ENCODE results near the gene DCAF16.

Gene DCAF16

DNA sequence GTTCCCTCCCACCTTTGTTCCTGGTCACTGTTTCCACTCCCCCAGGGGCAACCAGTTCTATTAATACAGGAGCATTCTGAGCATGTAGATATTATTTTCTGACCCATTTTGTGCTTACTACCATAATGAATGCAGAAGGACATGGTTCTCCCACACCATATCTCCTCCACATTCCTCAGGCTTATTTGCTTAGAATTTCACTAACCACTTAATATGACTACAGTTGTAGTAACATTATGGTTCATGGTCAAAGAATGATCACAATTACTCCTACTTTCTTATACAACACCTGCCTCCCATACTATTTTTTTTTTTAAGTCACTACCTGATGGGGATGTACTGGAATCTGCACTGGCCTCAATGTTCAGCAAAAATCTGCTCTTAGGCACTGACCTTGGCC, 21.6 kb downstream of the DCAF16 start:
- Mint-ChIP-seq H3K4me1 (no peaks in the 10 kb centered on the region), H3K9me3 (no peaks in the 10 kb centered on the region), H3K4me3 (no peak overlapping the region), H3K27ac (peak overlapping the region in 2 of 3 experiments; percentile 16 to 83), H3K27me3 (ENCODE audit: low read depth) (peaks cover 3% of the 10 kb centered on the region), H3K36me3 (ENCODE audit: low read depth) (peaks cover 41% of the 10 kb centered on the region)
- TF ChIP-seq, protein P1, sequence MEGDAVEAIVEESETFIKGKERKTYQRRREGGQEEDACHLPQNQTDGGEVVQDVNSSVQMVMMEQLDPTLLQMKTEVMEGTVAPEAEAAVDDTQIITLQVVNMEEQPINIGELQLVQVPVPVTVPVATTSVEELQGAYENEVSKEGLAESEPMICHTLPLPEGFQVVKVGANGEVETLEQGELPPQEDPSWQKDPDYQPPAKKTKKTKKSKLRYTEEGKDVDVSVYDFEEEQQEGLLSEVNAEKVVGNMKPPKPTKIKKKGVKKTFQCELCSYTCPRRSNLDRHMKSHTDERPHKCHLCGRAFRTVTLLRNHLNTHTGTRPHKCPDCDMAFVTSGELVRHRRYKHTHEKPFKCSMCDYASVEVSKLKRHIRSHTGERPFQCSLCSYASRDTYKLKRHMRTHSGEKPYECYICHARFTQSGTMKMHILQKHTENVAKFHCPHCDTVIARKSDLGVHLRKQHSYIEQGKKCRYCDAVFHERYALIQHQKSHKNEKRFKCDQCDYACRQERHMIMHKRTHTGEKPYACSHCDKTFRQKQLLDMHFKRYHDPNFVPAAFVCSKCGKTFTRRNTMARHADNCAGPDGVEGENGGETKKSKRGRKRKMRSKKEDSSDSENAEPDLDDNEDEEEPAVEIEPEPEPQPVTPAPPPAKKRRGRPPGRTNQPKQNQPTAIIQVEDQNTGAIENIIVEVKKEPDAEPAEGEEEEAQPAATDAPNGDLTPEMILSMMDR (IDR thresholded peaks at IDR 0.05; ENCODE audit: unreplicated experiment in 3 of 3) = no peak

DNA sequence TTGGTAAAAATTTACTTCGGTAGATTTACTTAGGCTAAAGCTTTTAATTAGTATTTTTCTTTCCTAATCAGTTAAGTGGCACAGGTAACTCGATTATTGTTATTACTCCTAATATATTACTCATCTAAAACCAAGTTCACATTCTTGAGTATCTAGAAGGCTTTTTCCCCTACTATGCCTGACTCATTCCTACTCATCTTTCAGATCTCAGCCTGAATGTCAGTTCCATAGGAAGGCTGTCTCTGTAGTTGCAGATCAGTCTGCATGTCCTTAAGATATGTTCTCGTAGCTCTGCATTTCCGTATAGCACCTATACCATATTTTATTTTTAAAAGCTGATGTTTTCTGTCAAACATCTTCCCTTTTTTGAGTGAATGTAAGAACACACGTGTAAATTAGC, 23.2 kb downstream of the DCAF16 start:
- TF ChIP-seq, protein P1 (IDR thresholded peaks at IDR 0.05; ENCODE audit: unreplicated experiment in 3 of 3) = no peak
- peaks cover 13% of the 10 kb centered on the region for H3K27me3 Mint-ChIP-seq (ENCODE audit: low read depth)
- H3K36me3 Mint-ChIP-seq (ENCODE audit: low read depth) = peaks cover 27% of the 10 kb centered on the region
- H3K9me3 Mint-ChIP-seq = no peaks in the 10 kb centered on the region
- peaks cover under 1% of the 10 kb centered on the region for H3K4me1 Mint-ChIP-seq
- H3K4me3 Mint-ChIP-seq = no peak overlapping the region
- no peak overlapping the region for H3K27ac Mint-ChIP-seq

DNA sequence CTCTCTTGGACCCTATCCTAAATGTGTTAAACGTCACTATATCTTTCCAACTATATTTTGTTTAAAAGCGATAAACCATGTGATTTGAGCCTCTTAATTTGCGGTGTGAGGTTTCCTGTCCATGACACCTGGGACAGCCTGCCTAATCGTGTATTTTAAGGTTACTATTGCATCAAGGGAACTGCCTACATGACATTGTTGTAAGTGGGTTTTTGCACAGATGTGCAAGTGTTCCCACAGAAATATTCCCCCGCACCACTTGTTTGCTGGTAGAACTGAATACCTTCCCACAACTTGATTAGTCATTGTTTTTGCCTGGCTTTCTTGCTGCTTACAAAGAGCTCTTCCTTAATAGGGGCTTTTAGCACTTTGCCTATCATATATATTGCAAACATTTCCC, 24.0 kb downstream of the DCAF16 start:
- H3K27ac Mint-ChIP-seq = no peak overlapping the region
- H3K9me3 Mint-ChIP-seq = no peaks in the 10 kb centered on the region
- H3K36me3 Mint-ChIP-seq (ENCODE audit: low read depth) = peaks cover 20% of the 10 kb centered on the region
- peaks cover 21% of the 10 kb centered on the region for H3K27me3 Mint-ChIP-seq (ENCODE audit: low read depth)
- no peak overlapping the region for H3K4me3 Mint-ChIP-seq
- TF ChIP-seq, protein P1 (IDR thresholded peaks at IDR 0.05; ENCODE audit: unreplicated experiment in 3 of 3) = no peak
- peaks cover 8% of the 10 kb centered on the region for H3K4me1 Mint-ChIP-seq

DNA sequence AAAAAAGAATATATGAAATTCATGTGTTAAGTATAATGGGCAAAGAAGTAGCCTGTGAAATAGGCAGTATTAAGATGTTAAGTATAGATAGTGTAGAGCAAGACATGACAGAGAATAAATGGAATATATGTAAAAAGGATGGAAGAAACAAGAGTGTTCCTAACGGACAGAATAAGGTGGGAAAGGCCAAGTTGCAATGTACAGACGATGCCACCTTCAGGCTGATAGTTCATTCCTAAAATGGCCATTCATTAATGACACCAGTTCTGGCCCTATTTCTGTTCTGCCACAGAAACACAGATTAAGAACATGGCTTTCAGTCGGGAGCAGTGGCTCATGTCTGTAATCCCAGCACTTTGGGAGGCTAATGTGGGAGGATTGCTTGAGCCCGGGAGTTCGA, 24.7 kb downstream of the DCAF16 start:
- peaks cover 9% of the 10 kb centered on the region for H3K4me1 Mint-ChIP-seq
- TF ChIP-seq, protein P1 (IDR thresholded peaks at IDR 0.05; ENCODE audit: unreplicated experiment in 3 of 3) = no peak
- H3K9me3 Mint-ChIP-seq = no peaks in the 10 kb centered on the region
- H3K27me3 Mint-ChIP-seq (ENCODE audit: low read depth) = peaks cover 26% of the 10 kb centered on the region
- no peak overlapping the region for H3K4me3 Mint-ChIP-seq
- H3K36me3 Mint-ChIP-seq (ENCODE audit: low read depth) = peaks cover 13% of the 10 kb centered on the region
- no peak overlapping the region for H3K27ac Mint-ChIP-seq

DNA sequence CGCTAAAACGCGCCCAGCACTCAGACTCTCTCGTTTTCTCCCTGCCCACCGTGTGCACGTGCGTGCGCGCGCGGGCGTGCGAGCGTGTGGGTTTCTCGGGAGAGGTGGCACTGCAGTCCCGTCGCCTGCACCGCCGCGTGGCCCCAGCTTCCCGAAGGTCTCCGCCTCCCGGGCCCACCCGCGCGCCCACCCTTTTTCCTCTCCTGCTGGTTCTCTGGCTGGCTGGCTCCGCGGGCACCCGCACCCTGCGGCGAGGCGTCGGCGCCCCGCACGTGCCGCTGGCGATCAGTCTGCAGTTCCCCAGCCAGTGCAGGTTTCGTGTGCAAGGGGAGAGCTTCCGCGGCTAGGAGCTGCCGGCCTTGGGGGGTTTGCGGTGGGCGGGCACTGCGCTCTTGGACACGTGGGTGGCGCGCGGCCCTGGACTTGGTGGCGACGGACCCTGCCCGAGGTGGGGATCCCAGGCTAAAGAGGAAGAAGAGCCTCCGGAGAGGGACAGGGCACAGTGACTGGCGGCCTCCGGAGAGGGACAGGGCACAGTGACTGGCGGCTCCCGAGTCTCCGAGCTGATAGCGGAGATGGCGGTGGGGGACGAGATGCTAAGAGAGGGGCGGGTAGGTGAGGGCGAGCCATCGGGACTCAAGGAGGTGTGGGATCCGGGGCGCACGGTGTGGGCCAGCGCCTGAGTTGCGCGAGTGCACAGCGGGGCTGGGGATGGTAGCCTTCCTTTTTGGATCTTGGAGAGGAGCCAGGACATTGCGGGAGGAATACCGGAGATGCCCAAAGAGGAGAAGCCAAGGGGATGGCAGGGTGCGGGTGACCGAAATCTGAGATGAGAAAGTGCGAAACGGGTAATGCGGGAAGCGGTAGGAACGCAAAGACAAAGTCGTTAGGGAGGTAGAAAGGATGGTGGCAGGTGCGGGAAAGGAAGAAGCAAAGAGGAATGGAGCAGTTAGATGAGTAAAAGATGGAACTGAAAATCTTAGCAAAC, 29.0 kb downstream of the DCAF16 start, which contains the start of gene FAM184B:
TSS of gene FAM184B (minus strand) at position 322 of the 988 bp plus-strand sequence. CDS start 322 bp downstream, outside the sequence.
- Mint-ChIP-seq H3K4me3 (peak within 1 kb of the TSS; percentile 73 to 81 (median 77)), H3K9me3 (no peaks in the 10 kb centered on the region), H3K4me1 (peaks cover 9% of the 10 kb centered on the region), H3K36me3 (ENCODE audit: low read depth) (no peaks in the 10 kb centered on the region), H3K27me3 (ENCODE audit: low read depth) (peaks cover 63% of the 10 kb centered on the region), H3K27ac (no peak within 1 kb of the TSS)
- TF ChIP-seq, protein P1 (IDR thresholded peaks at IDR 0.05; ENCODE audit: unreplicated experiment in 3 of 3) = no peak
